GM12892 (cell line): ENCODE data around the gene TAS2R13.

Experiments
- POLR2A ChIP-seq: IDR thresholded peaks from 2 replicates; pipeline ENCODE4 v1.6.1; 2011; ENCODE audit warnings: low read depth, low read length, control low read depth
- TAF1 ChIP-seq: IDR thresholded peaks from 2 replicates; pipeline ENCODE4 v1.6.1; 2011; ENCODE audit warnings: low read depth, mild to moderate bottlenecking, control low read depth, low read length, borderline replicate concordance

GRCh38 chr12:10889226-10889625, 20.1 kb downstream of the TAS2R13 start:
- no peak for TF ChIP-seq POLR2A
- TF ChIP-seq TAF1, result no peak
